Muscle of back (tissue), 13 donors: ENCODE measurements around the gene ZNF695. TPM values are rescaled to one million over a fixed set of nuclear protein-coding genes. Genes with fewer than 3 reads are reported as not detected.
"Not testable (repeated sequence)": the region's sequence is repeated elsewhere in the genome, so short reads cannot be mapped to it uniquely, and the experiment has no call there.

Source experiments
- DNase-seq, 3 donors: peaks; one replicate each; pipeline versions ENCODE4 v3.0.0 to v3.0.0-alpha.2; 2013
- long read RNA-seq, 9 donors: transcript quantifications; one replicate each; lab custom pipeline, GENCODE V29; 2026
- polyA plus RNA-seq, 10 donors: library from polyadenylated mRNA; unstranded; fragments of 120-200 nt; gene quantifications; one replicate each; pipeline ENCODE4 v1.2.1, GENCODE V29; 2013; ENCODE audit not compliant: insufficient read length in 10 of 10

ZNF695 gene
- polyA plus RNA-seq: 1 to 10 TPM in 6 of 10 donors, under 1 TPM in 4; 0.94 to 3.0 (median 1.1) TPM
- long read RNA-seq, donor 1, partial matches to known transcripts: 0 of 1 reads
- long read RNA-seq, donor 1, other reads (novel, unspliced or antisense): 0 of 1 reads
- long read RNA-seq, donor 2: 0 reads
- long read RNA-seq, donor 3: 0 reads
- long read RNA-seq, donor 4: 0 reads
- long read RNA-seq, donor 5: 0 reads
- long read RNA-seq, donor 6: 0 reads
- long read RNA-seq, donor 7: 0 reads
- long read RNA-seq, donor 8: 0 reads
- long read RNA-seq, donor 9: 0 reads

DNA sequence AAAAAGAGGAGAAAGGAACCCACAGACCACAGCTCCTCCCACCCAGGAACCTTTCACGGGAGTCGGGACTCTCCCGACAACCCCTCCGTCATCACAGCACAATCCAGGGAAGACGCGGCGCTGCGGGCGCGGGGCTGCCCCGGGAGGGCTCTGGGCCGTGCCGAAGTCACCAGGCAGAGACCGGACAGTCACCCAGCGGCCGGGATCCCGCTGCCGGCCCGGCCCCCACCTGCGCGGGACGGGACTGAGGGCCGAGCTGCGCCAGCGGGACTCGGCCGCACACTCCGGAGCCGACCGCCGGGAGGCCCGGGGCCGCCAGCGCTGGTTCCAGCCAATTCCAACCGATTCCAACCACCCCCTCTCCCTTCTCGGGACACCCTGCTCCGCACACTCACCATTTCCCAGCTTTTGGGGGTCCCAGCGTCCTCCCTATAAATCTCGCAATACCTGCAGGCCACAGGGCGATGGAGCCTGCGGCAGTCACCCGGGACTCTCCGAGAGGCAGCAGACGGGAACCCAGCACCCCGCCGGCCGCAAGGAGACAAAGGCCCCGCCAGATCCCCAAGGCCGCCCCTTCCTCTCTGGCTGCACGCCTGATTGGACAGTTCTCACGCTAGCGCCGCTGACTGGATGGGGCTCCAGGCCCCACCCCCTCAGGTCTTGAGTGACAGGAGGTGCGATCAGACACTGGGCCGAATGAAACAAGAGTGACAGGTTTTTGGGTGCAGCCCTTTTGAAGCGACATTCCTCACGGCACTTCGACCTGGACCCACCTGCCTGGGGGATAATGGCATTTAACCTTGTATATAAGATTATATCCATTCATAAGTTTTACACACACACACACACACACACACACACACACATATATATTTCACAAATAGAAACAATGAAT, at the start of gene ZNF695:
ZNF695 (minus strand) TSS at position 547 of the 895 bp plus-strand sequence; CDS start at position 398, 149 bp downstream.
- peak; percentile 92 to 97 (median 93) for DNase-seq

DNA sequence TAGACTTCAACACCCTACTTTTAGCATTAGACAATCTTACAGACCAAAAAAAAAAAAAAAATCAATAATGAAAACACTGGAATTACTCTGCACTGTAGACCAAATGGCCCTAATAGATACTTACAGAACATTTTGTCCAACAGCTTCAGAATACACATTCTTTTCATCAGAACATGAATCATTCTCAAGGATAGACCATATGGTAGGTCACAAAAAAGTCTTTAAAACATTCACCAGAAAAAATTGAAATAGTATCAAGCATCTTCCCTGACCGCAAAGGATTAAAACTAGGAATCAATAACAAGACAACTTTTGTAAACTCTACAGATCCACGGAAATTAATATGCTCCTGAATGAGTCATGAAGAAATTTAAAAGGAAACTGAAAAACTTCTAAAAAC, 48.2 kb upstream of the ZNF695 start:
- DNase-seq: no peak

DNA sequence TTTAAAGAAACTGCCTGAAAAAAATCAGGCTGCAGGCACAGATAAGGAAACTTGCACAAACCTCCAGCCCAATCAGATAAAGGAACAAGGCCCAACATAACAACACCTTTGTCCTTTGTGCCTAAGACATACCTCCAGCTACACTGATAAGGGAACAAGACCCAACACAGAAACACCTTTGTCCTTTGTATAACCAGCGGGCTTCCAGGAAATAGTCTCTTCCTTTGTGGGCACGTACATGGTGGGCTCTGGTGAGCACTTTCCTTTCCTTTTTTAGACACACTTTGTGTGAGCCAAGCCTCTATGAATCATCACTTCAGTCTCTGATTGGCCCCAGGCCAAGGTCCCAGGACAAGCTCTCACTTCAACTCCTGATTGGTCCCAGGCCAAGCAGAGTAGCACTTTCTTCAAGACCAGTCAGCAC, 47.1 kb upstream of the ZNF695 start:
- DNase-seq: no peak

DNA sequence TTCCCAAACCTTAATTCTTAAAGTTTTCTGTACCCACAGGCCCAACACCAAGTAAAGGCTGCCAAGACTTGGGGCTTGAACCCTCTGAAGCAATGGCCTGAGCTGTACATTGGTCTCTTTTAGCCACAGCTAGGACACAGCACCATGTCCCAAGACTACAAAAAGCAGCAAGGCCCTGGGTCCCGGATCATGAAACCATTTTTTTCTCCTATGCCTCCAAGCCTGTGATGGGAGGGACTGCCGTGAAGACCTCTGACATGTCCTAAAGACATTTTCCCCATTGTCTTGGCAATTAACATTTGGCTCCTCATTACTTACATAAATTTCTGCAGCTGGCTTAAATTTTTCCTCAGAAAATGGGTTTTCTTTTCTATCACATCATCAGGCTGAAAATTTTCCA, 39.8 kb upstream of the ZNF695 start:
- no peak for DNase-seq

DNA sequence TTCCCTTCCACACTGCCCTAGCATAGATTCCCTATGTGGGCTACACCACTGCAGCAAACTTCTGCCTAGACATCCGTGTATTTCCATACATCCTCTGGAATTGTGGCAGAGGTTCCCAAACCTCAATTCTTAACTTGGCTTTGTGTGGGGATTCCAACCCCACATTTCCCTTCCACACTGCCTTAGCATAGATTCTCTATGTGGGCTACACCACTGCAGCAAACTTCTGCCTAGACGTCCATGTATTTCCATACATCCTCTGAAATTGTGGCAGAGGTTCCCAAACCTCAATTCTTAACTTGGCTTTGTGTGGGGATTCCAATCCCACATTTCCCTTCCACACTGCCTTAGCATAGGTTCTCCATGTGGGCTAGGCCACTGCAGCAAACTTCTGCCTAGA, 39.4 kb upstream of the ZNF695 start:
- no peak for DNase-seq

DNA sequence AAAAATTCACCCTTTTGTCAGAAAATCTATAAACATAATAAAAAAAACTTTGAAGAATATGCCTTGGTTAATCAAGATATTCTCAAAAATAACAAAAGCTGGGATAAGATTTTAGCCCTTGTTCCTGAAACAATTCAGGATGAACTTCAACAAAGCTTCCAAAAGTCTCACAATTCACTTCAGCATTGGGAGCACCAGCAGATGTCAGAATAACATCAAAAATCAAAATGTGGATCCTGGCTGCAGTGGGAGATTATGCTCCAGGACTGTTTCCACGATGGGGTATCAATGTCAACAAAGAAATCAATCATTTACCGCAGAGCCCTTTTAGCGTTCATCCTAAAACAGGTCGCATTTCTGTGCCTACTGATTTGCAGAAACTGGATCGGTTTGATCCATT, 35.5 kb upstream of the ZNF695 start:
- no peak for DNase-seq

DNA sequence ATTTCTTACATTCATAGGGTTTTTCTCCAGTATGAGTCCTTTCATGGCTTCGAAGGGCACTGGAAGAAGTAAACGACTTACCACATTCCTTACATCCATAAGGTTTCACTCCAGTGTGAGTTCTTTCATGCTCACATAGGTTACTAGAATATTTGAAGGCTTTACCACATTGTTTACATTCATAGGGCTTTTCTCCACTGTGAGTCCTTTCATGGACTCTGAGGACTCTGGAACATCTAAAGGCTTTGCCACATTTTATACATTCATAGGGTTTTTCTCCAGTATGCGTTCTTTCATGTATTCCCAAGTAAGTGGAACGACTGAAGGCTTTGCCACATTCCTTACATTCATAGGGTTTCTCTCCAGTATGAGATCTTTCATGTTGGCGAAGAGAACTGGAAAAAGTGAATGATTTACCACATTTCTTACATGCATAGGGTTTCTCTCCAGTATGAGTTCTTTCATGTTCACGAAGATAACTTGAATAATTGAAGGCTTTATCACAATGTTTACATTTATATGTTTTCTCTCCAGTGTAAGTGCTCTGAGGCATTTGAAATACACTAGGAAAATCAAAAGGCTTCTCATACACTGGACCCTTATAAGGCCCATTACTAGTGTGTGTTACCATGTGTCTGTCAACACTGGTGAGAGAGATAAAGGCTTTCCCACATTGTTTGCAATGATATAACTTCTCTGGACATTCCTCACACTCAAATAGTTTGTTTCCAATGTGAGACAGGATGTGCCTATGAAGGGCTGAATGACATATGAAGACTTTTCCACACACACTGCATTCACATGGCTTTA, 29.9 kb upstream of the ZNF695 start:
- DNase-seq: no peak

DNA sequence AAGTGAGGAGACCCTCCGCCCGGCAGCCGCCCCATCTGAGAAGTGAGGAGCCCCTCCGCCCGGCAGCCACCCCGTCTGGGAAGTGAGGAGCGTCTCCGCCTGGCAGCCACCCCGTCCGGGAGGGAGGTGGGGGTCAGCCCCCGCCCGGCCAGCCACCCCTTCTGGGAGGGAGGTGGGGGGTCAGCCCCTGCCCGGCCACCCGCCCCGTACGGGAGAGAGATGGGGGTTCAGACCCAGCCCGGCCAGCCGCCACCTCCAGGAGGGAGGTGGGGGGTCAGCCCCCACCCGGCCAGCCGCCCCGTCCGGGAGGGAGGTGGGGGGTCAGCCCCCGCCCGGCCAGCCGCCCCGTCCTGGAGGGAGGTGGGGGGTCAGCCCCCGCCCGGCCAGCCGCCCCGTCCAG, 24.4 kb upstream of the ZNF695 start:
- DNase-seq: not testable (repeated sequence)

DNA sequence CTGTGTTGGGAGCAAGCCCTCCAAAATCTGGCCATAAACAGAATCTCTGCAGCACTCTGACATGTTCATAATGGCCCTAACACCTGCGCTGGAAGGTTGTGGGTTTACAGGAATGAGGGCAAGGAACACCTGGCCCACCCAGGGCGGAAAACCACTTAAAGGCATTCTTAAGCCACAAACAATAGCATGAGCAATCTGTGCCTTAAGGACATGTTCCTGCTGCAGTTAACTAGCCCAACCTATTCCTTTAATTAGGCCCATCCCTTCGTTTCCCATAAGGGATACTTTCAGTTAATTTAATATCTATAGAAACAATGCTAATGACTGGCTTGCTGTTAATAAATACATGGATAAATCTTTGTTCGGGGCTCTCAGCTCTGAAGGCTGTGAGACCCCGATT, 16.8 kb upstream of the ZNF695 start:
- not testable (repeated sequence) for DNase-seq

DNA sequence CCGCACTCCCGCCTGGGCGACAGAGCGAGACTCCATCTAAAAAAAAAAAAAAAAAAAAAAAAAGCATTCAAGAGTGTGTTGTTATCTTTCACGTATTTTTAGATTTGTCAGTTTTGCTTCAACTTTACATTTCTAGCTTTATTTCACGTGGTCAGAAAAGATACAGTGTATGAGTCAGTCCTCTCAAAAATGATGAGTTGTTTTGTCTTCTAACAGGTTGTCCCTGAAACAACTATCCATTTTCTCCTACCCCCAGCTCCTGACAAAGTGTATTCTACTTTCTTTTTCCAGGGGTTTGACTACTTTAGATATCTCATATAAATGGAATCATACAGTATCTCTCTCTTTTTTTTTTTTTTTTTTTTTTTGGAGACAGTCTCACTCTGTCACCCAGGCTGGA, 5.5 kb upstream of the ZNF695 start:
- no peak for DNase-seq

DNA sequence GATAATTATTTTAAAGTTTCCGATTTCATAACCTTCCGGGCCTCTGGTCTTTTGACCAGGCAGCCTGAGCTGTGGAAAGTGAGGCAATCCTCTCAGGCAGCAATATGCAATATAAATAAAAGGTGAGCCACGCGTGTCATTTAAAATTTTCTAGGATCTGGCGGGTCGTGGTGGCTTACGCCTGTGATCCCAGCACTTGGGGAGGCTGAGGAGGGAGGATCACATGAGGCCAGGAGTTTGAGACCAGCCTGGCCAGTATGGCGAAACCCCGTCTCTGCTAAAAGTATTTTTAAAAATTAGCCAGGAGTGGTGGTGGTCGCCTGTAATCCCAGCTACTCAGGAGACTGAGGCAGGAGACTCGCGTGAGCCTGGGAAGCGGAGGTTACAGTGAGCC, 546 bp upstream of the ZNF695 start:
- no peak for DNase-seq

DNA sequence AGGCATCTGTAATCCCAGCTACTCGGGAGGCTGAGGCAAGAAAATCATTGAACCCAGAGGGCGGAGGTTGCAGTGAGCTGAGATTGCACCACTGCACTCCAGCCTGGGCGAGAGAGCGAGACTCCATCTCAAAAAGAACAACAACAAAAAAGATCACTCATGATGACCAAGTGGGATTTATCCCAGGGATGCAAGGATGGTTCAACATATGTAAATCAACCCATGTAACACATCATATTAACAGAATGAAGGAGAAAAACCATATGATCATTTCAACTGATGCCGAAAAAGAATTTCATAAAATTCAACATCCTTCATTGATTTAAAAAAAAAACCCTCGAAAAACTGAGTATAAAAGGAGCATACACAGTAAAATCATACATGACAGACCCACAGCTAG, 3.8 kb downstream of the ZNF695 start:
- not testable (repeated sequence) for DNase-seq

DNA sequence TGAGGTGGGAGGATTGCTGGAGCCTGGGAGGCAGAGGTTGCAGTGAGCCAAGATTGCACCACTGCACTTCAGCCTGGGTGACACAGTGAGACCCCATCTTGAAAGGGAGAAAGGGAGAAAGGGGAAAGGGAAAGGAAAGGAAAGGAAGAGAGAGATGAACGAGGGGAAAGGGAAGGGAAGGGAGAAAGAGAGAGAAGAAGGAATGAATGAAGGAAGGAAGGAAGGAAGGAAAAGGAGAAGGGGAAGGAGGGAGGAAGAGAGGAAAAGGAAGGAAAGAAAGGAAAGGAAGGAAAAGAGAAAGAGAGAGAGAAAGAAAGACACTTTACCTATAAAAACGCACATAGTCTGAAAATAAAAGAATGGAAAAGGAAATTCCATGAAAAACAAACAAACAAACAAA, 18.0 kb downstream of the ZNF695 start:
- no peak for DNase-seq

DNA sequence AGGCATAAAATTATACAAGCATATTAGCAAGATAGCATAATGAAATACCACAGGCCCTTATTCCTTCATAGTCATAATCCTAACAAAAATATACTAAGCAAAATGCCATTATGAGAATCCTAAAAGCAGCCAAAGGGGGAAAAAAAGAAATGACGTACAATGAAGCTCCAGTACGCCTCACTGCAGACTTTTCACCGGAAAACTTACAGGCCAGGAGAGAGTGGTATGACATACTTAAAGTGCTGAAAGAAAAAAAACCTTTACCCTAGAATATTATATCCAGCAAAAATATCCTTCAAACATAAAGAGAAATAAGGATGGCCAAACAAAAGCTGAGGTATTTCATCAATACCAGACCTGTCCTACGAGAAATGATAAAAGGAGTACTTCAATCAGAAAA, 19.5 kb downstream of the ZNF695 start:
- no peak for DNase-seq

DNA sequence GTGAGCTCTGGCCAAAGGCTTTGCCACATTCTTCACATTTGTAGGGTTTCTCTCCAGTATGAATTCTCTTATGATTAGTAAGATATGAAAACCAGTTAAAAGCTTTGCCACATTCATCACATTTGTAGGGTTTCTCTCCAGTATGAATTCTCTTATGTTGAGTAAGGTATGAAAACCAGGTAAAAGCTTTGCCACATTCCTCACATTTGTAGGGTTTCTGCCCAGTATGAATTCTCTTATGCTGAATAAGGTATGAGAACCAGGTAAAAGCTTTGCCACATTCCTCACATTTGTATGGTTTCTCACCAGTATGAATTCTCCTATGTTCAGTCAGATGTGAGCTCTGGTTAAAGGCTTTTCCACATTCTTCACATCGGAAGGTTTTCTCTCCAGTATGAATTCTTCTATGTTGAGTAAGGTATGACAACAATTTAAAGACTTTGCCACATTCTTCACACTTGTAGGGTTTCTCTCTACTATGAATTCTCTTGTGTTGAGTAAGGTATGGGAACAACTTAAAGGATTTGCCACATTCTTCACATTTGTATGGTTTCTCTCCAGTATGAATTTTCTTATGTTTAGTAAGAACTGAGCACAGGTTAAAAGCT, 20.7 kb downstream of the ZNF695 start:
- DNase-seq: no peak

DNA sequence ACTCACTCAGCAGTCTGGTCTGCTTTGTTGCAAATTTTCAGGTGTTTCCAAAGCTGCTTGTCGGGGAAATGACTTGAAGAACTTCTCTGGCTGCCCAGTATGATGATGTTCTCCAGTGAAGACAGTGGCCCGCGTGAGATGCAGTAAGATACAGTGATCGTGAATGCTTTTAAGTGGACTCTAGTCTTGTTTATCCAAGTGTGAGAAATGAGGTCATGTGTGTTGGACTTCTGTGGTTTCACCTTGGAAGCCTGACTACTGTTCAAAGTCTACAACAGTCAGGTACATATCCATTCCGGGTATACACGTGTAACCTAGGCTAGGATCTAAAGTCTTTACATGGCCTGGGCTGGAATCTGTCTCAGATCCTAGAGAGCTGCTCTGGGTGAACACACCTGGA, 29.1 kb downstream of the ZNF695 start:
- DNase-seq: no peak

DNA sequence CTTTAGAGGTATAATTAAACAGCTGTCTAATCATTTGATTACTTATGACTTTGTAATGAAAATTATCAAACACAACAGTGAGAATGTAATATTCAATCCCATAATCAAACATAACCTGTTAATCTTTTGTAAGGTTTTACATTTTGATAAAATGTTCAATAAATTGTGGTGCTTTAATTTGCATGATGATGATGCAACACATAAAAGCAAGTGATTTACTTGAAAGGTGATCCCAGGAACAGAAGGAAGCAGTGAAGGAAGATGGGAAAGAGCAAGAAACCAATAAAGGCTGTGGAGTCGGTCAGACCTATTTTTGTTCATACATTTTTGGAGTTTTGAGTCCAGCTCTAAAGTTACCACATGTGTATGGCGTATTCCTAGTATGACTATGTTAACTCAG, 29.6 kb downstream of the ZNF695 start:
- no peak for DNase-seq

DNA sequence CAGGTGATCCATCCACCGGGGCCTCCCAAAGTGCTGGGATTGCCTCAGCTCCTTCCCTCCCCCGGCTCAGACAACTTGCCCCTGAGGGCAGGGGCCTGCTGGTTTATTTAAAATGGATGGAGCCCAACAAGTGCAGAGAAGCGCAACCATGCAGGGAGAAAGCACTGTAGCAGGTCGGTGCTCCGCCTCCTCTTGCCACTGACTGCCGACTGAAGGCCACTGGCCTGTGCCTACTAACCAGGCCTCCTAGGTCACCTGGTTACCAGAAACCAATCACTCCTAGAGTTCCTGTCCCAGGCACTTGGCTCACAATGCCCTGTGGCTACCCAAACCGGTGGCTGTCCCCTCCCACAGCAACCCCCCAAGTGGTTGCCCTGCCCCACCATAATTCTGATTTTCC, 35.9 kb downstream of the ZNF695 start:
- no peak for DNase-seq

DNA sequence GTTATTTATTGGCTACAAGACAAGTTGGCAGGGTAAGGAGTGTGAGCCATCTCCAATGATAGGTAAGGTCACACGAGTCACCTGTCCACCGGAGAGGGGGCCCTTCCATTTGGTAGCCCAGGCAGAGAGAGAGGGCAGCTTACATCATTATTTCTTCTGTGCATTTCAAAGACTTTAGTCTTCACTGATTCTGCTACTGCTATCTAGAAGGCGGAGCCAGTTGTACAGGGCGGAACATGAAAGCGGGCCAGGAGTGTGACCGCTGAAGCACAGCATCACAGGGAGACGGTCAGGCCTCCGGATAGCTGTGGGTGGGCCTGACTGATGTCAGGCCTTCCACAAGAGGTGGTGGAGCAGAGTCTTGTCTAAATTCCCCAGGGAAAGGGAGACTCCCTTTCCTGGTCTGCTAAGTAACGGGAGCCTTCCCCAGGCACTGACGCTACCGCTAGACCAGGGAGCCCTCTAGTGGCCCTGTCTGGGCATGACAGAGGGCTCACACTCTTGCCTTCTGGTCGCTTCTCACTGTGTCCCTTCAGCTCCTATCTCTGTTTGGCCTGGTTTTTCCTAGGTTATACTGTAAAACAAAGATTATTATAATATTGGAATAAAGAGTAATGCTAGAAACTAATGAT, 36.7 kb downstream of the ZNF695 start:
- DNase-seq: no peak

DNA sequence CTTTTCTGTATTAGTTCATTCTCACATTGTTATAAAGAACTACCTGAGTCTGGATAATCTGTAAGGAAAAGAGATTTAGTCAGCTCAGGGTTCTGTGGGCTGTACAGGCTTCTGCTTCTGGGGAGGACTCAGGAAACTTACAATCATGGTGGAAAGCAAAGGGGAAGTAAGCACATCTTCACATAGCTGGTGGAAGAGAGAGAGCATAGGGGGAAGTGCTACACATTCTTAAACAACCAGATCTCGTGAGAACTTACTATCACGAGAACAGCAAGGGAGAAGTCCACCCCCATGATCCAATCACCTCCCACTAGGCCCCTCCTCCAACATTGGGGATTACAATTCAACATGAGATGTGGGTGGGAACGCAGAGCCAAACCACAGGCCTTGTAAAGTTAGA, 38.2 kb downstream of the ZNF695 start:
- DNase-seq: no peak

DNA sequence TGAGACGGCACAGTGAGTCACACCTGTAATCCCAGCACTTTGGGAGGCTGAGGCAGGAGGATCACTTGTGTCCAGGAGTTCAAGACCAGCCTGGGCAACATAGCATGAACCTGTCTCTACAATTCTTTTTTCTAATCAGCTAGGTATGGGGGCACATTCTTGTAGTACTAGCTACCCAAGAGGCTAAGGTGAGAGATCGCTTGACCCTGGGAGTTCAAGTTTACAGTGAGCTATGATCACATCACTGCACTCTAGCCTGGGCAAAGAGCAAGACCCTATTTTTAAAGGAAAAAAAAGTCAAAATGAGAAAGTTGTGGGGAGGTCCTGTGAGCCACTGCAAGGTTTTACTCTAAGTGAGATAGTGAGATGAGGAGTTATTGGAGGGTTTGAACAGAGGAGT, 41.4 kb downstream of the ZNF695 start:
- no peak for DNase-seq
